CD4-positive, alpha-beta T cell (primary cell): ENCODE measurements around the gene TM9SF3. TPM values are rescaled to one million over a fixed set of nuclear protein-coding genes. Genes with fewer than 3 reads are reported as not detected.

Experiments used
- ATAC-seq: fragments of 200-7000 bp; cut with Tn5 transposase; one replicate; pipeline ENCODE4 v1.10.0; 2022; ENCODE audit warnings: mild to moderate bottlenecking; ENCODE audit not compliant: poor library complexity
- CTCF ChIA-PET: fragments of 350-600 bp; sonication (Branson Sonifier 250); formaldehyde crosslinking; loops from one replicate; lab custom pipeline; 2021; ENCODE audit warnings: antibody characterized with exemption, inconsistent platforms; lab: Charles Lee
- POLR2A ChIA-PET: fragments of 350-600 bp; sonication (Branson Sonifier 250); formaldehyde crosslinking; loops from one replicate; lab custom pipeline; 2021; ENCODE audit warnings: antibody characterized with exemption, inconsistent platforms; lab: Charles Lee
- DNase-seq, 14 experiments: peaks; one replicate each; pipeline ENCODE4 v3.0.0-alpha.2; 2013 to 2020; ENCODE audit warnings: mixed read lengths in 2 of 14
- H3K27ac ChIP-seq, 2 donors: one replicate each; pipeline versions ENCODE4 v1.5.1 to v1.7.0; 2013; ENCODE audit warnings: low read length in 2 of 2, low read depth in 1 of 2, mild to moderate bottlenecking in 1 of 2
- H3K27me3 ChIP-seq, 2 experiments: 1 replicate in 1 of 2; 2 replicates in 1 of 2; pipeline versions ENCODE4 v1.6.1 to v1.7.0; 2013; ENCODE audit warnings: low read length in 2 of 2, control low read depth in 1 of 2, mild to moderate bottlenecking in 1 of 2, moderate library complexity in 1 of 2; ENCODE audit not compliant: insufficient read depth in 2 of 2, control insufficient read depth in 1 of 2
- H3K36me3 ChIP-seq: one replicate; pipeline ENCODE4 v1.6.1; 2013; ENCODE audit warnings: low read length, control low read depth; ENCODE audit not compliant: insufficient read depth
- H3K4me1 ChIP-seq: one replicate; pipeline ENCODE4 v1.6.1; 2013; ENCODE audit warnings: low read length, control low read depth; ENCODE audit not compliant: insufficient read depth
- H3K4me3 ChIP-seq: one replicate; pipeline ENCODE4 v1.5.1; 2013; ENCODE audit warnings: mild to moderate bottlenecking, low read length, moderate library complexity
- H3K9me3 ChIP-seq, 2 experiments: 1 replicate in 1 of 2; 2 replicates in 1 of 2; pipeline versions ENCODE4 v1.6.1 to v1.7.0; 2013; ENCODE audit warnings: low read length in 2 of 2, mild to moderate bottlenecking in 2 of 2, control low read depth in 1 of 2, moderate library complexity in 1 of 2; ENCODE audit not compliant: control insufficient read depth in 1 of 2, insufficient read depth in 1 of 2
- H3K27ac Mint-ChIP-seq: one replicate; pipeline ENCODE4 v1.8.0; 2020; ENCODE audit warnings: mixed read lengths
- H3K27me3 Mint-ChIP-seq: one replicate; pipeline ENCODE4 v1.8.0; 2021; ENCODE audit warnings: mixed read lengths
- H3K36me3 Mint-ChIP-seq: one replicate; pipeline ENCODE4 v1.8.0; 2021; ENCODE audit warnings: low read depth, mixed read lengths
- H3K4me1 Mint-ChIP-seq: one replicate; pipeline ENCODE4 v1.8.0; 2021; ENCODE audit warnings: low read depth, mixed read lengths
- H3K4me3 Mint-ChIP-seq: one replicate; pipeline ENCODE4 v1.8.0; 2020; ENCODE audit warnings: mild to moderate bottlenecking, mixed read lengths
- H3K9me3 Mint-ChIP-seq: one replicate; pipeline ENCODE4 v1.8.0; 2020; ENCODE audit warnings: mixed read lengths
- intact Hi-C, 2 experiments: fragments of 100-400 bp; cut with DNase I in 1 of 2; cut with micrococcal nuclease in 1 of 2; formaldehyde crosslinking; loops; one replicate each; pipeline versions ENCODE4 v1.15.1 to v1.9.0; 2023 to 2025; cut with DNase I, micrococcal nuclease
- total RNA-seq, 174 experiments: library from RNA in 2 of 174; stranded (reverse) in 2 of 174; gene quantifications; one replicate each; pipeline ENCODE4 v1.2.3 and lab custom pipeline; 2021 to 2026
- TF ChIP-seq, protein P1 (sequence below): fragments of 200-600 bp; IDR thresholded peaks from one replicate; pipeline ENCODE4 v1.8.0; 2022; ENCODE audit warnings: antibody characterized with exemption, mild to moderate bottlenecking

TM9SF3 gene
- total RNA-seq, 2 experiments from 2014 or later = 92.4 to 92.7 TPM

DNA sequence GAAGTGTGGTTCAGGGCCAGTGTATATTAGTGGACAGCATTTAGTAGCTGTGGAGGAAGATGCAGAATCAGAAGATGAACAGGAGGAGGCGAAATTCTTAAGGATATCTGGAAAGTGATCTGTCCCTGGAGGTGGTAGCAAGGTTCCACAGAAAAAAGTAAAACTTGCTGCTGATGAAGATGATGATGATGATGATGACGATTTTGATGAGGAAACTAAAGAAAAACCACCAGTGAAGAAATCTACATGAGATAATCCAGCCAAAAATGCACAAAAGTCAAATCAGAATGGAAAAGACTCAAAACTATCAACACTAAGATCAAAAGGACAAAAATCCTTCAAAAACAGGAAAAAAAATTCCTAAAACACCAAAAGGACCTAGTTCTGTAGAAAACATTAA lies 26.3 kb downstream of the TM9SF3 start:
- H3K36me3 ChIP-seq = peaks cover 63% of the 10 kb centered on the region
- H3K4me1 ChIP-seq = no peaks in the 10 kb centered on the region
- ATAC-seq = no peak
- Mint-ChIP-seq H3K9me3 (no peaks in the 10 kb centered on the region), H3K36me3 (peaks cover 66% of the 10 kb centered on the region), H3K27ac (no peak overlapping the region), H3K27me3 (no peaks in the 10 kb centered on the region), H3K4me1 (no peaks in the 10 kb centered on the region), H3K4me3 (no peak overlapping the region)
- no peak overlapping the region for H3K27ac ChIP-seq
- POLR2A ChIA-PET = no interaction called here
- DNase-seq = no peak
- intact Hi-C loops = no loop called here
- no peak overlapping the region for H3K4me3 ChIP-seq
- H3K9me3 ChIP-seq = no peaks in the 10 kb centered on the region
- CTCF ChIA-PET = no interaction called here
- no peaks in the 10 kb centered on the region for H3K27me3 ChIP-seq
- TF ChIP-seq, protein P1, sequence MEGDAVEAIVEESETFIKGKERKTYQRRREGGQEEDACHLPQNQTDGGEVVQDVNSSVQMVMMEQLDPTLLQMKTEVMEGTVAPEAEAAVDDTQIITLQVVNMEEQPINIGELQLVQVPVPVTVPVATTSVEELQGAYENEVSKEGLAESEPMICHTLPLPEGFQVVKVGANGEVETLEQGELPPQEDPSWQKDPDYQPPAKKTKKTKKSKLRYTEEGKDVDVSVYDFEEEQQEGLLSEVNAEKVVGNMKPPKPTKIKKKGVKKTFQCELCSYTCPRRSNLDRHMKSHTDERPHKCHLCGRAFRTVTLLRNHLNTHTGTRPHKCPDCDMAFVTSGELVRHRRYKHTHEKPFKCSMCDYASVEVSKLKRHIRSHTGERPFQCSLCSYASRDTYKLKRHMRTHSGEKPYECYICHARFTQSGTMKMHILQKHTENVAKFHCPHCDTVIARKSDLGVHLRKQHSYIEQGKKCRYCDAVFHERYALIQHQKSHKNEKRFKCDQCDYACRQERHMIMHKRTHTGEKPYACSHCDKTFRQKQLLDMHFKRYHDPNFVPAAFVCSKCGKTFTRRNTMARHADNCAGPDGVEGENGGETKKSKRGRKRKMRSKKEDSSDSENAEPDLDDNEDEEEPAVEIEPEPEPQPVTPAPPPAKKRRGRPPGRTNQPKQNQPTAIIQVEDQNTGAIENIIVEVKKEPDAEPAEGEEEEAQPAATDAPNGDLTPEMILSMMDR = no peak

DNA sequence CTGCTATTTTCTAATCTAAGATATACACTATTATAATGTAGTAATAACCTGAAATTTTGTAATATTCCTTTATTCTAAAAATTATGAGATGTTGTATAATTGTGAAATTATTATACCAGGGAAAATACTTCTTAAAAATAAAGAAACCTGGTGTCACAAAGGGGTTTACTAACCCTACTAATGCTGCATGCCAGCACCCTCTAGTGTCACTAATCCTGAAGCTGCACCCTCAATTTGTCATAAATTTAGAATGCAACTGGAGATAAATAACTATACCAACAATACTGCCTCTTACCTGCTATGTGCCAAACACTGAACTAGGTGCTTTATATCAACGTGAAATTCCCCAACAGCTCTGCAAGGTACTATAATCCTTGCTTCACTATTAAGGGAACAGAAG lies 30.8 kb downstream of the TM9SF3 start:
- Mint-ChIP-seq H3K9me3 (no peaks in the 10 kb centered on the region), H3K4me1 (no peaks in the 10 kb centered on the region), H3K27me3 (no peaks in the 10 kb centered on the region), H3K4me3 (no peak overlapping the region), H3K27ac (no peak overlapping the region), H3K36me3 (peaks cover 42% of the 10 kb centered on the region)
- H3K9me3 ChIP-seq = no peaks in the 10 kb centered on the region
- DNase-seq = peak in 2 of 14 experiments; percentile 14 to 16
- intact Hi-C loops = no loop called here
- no peaks in the 10 kb centered on the region for H3K27me3 ChIP-seq
- no peaks in the 10 kb centered on the region for H3K4me1 ChIP-seq
- TF ChIP-seq, protein P1 = no peak
- CTCF ChIA-PET = interaction anchor here (1.5 kb wide), 1 partner anchor 11 kb away, joined by 4 read pairs; no protein-coding TSS in a partner anchor
- POLR2A ChIA-PET = no interaction called here
- H3K27ac ChIP-seq = no peak overlapping the region
- no peak for ATAC-seq
- H3K4me3 ChIP-seq = no peak overlapping the region
- peaks cover 69% of the 10 kb centered on the region for H3K36me3 ChIP-seq

DNA sequence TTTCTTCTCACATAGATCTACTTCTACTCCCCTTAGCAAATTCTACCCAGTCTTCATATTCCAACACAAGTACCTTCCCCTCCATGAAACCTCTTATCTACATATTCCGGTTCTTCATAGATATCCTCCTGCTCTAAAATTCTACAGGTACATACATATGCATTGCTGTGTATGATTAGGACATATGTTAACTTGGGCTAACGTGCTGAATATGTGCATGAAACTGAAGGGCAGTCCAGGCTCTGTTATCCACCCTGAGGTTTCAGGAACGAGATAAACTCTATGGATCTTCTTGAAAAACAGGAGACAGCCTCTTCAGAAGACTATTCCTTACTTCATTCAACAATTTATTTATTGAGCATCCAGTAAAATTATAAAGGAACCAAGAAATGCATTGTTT lies 31.5 kb downstream of the TM9SF3 start:
- H3K27ac Mint-ChIP-seq = no peak overlapping the region
- DNase-seq (no peak), ATAC-seq (no peak)
- H3K36me3 Mint-ChIP-seq = peaks cover 42% of the 10 kb centered on the region
- ChIA-PET CTCF (interaction anchor here (1.5 kb wide), 1 partner anchor 10 kb away, joined by 4 read pairs; no protein-coding TSS in a partner anchor), POLR2A (no interaction called here)
- TF ChIP-seq, protein P1 = no peak
- Histone ChIP-seq H3K4me1 (no peaks in the 10 kb centered on the region), H3K27me3 (no peaks in the 10 kb centered on the region), H3K36me3 (peaks cover 71% of the 10 kb centered on the region), H3K9me3 (no peaks in the 10 kb centered on the region), H3K4me3 (no peak overlapping the region), H3K27ac (no peak overlapping the region)
- intact Hi-C loops = no loop called here
- H3K4me3 Mint-ChIP-seq = no peak overlapping the region
- H3K4me1 Mint-ChIP-seq = no peaks in the 10 kb centered on the region
- H3K9me3 Mint-ChIP-seq = no peaks in the 10 kb centered on the region
- no peaks in the 10 kb centered on the region for H3K27me3 Mint-ChIP-seq
